ENCODE results near the gene C1orf232. TPM values are rescaled to one million over a fixed set of nuclear protein-coding genes. Genes with fewer than 3 reads are reported as not detected.

Gene C1orf232
- total and polyA plus RNA-seq, 8 donors: not detected

DNA sequence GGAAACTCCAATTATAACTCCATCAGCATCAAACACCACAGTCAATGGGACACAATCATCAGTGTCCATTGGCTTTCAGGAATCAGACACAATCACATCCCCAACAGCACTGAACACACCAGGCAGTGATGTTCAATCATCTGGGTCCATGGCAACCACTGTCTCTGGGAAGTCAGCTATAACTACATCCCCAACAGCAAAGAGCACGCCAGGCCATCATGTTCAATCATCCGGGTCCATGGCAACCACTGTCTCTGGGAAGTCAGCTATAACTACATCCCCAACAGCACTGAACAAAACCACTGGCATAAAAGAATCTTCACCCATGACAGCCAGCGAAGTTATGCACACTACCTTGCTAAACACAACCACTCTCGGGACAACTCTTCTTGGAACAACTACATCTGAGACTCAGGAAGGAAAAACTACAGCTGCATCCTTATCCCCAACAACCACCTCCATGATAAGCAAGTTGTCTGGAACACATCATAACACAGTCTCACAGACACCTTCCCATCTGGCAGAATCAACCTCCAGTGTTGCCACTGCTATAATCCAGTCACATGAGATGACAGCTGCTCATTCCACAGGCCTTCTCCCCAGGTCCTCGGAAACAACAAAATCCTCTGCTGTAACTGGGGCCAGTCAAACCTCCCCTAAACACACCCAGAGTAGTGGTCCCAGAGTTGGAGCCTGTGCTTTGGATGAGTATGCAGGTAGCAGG lies 41.5 kb upstream of the C1orf232 start:
- Histone ChIP-seq H3K27ac (no peak overlapping the region), H3K4me3 (no peak overlapping the region), H3K9me3 (no peaks in the 10 kb centered on the region), H3K36me3 (no peaks in the 10 kb centered on the region), H3K27me3 (no peaks in the 10 kb centered on the region), H3K4me1 (no peaks in the 10 kb centered on the region)
- no peak for ATAC-seq
- TF ChIP-seq, protein P1, sequence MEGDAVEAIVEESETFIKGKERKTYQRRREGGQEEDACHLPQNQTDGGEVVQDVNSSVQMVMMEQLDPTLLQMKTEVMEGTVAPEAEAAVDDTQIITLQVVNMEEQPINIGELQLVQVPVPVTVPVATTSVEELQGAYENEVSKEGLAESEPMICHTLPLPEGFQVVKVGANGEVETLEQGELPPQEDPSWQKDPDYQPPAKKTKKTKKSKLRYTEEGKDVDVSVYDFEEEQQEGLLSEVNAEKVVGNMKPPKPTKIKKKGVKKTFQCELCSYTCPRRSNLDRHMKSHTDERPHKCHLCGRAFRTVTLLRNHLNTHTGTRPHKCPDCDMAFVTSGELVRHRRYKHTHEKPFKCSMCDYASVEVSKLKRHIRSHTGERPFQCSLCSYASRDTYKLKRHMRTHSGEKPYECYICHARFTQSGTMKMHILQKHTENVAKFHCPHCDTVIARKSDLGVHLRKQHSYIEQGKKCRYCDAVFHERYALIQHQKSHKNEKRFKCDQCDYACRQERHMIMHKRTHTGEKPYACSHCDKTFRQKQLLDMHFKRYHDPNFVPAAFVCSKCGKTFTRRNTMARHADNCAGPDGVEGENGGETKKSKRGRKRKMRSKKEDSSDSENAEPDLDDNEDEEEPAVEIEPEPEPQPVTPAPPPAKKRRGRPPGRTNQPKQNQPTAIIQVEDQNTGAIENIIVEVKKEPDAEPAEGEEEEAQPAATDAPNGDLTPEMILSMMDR (IDR thresholded peaks at IDR 0.05): no peak
- DNase-seq: no peak
- intact Hi-C loops (cut with DNase I): no loop called here

DNA sequence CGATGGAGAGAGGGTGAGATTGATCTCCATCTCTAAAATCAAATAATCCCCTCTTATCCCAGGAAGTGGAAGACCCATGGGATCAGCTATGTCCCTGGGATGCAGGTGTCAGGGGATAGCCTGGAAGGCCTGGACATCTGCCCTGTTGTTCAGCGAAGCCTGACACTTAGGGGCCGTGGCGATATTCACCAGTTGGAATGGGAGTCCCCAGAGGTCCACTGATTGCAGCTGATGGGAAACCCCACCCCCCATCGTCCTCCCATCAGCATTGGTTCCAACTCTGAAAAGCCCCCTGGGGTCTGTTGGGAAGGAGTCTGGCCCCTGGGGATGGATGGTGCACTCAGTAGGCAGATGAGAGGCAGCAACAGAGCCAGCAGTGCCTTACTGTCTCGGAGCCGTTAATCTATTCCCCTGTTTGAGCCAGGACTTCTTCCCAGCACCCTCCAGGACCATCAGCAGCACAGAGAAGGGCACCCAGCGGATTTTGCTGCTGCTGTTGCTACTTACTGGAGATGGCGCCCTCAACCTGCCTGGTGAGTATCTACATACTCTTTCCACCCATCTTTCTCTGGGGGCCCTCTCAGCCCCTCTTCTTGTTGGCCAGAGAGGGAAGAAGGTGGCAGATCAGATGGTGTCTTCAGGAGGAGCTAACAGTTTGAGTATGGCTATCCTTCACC lies 35.0 kb upstream of the C1orf232 start:
- TF ChIP-seq, protein P1 (IDR thresholded peaks at IDR 0.05): no peak
- no peaks in the 10 kb centered on the region for H3K9me3 ChIP-seq
- intact Hi-C loops (cut with DNase I): no loop called here
- DNase-seq: no peak
- ATAC-seq: no peak
- no peak overlapping the region for H3K4me3 ChIP-seq
- peaks cover 0 to 14% of the 10 kb centered on the region in 2 donors for H3K4me1 ChIP-seq
- H3K27me3 ChIP-seq: peaks cover 0 to 7% of the 10 kb centered on the region in 2 donors
- no peak overlapping the region for H3K27ac ChIP-seq
- no peaks in the 10 kb centered on the region for H3K36me3 ChIP-seq

DNA sequence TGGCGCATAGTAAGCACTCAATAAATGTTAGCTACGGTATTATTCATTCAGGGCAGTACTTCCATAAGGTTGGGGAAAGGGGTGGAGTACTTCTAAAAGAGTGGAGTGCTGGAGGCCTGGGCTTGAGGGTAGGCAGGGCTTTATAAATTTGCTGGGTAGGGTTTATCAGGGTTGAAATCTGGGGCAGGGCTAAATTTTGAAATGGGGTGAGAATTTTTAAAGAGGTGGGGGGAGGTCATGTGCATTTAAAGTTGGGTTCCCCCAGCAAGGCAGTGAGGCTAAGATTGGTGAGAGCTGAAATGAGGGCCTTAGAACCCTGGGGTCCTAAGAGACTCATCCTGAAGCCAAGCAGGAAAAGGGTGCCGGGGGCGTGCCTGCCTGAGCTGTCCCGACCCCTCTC lies 31.6 kb upstream of the C1orf232 start:
- H3K4me1 ChIP-seq: peaks cover 0 to 14% of the 10 kb centered on the region in 2 donors
- no peak overlapping the region for H3K27ac ChIP-seq
- H3K9me3 ChIP-seq: no peaks in the 10 kb centered on the region
- TF ChIP-seq, protein P1 (IDR thresholded peaks at IDR 0.05): no peak
- H3K27me3 ChIP-seq: peaks cover 0 to 7% of the 10 kb centered on the region in 2 donors
- DNase-seq (no peak), ATAC-seq (no peak)
- H3K4me3 ChIP-seq: no peak overlapping the region
- H3K36me3 ChIP-seq: no peaks in the 10 kb centered on the region
- intact Hi-C loops (cut with DNase I): no loop called here

DNA sequence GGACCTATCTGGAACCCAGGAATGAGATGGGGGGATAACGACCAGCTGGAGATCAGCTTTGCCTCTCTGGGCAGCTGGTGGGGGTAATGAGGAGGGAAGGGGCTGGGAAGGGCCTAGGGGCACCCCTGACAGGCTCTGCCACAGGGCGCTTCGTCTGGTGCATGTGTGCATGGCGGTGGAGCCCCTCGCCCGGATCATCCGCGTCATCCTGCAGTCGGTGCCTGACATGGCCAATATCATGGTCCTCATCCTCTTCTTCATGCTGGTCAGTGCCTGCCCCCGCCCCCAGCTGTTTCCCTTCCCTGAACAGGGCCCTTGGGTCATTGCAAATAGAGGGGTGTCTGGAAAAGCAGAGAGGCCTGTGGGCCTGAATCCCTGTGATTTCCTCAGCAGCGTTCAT lies 29.1 kb upstream of the C1orf232 start:
- DNase-seq (no peak), ATAC-seq (no peak)
- H3K4me1 ChIP-seq: peaks cover 0 to 14% of the 10 kb centered on the region in 2 donors
- intact Hi-C loops (cut with DNase I): no loop called here
- TF ChIP-seq, protein P1 (IDR thresholded peaks at IDR 0.05): no peak
- no peaks in the 10 kb centered on the region for H3K27me3 ChIP-seq
- H3K9me3 ChIP-seq: no peaks in the 10 kb centered on the region
- H3K36me3 ChIP-seq: no peaks in the 10 kb centered on the region
- no peak overlapping the region for H3K4me3 ChIP-seq
- no peak overlapping the region for H3K27ac ChIP-seq

DNA sequence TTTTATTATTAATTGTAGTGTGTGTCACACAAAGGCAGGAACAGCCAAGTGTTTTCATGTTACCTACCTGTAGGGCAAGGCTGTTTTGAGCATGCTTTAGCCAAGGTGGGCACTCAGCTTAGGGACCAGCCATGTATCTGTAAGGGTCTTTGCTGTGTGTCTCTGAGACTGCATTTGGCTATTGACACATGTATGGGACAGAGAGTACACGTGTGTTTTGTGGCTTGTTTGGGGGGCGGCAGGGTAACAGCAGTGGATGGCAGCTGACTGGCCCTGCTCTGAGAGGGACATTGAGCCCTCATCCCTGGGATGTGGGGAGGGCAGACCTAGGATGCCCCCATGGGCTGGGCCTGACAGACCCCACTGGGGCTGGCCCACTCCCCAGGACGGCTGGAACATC lies 28.5 kb upstream of the C1orf232 start:
- no peak for DNase-seq
- H3K4me1 ChIP-seq: peaks cover 0 to 14% of the 10 kb centered on the region in 2 donors
- H3K27me3 ChIP-seq: no peaks in the 10 kb centered on the region
- intact Hi-C loops (cut with DNase I): no loop called here
- H3K4me3 ChIP-seq: no peak overlapping the region
- H3K27ac ChIP-seq: no peak overlapping the region
- no peaks in the 10 kb centered on the region for H3K36me3 ChIP-seq
- no peaks in the 10 kb centered on the region for H3K9me3 ChIP-seq
- TF ChIP-seq, protein P1 (IDR thresholded peaks at IDR 0.05): no peak
- ATAC-seq: no peak

All from left lung (tissue), 10 donors.